ENCODE measurements around the gene NDUFB7.

DNA sequence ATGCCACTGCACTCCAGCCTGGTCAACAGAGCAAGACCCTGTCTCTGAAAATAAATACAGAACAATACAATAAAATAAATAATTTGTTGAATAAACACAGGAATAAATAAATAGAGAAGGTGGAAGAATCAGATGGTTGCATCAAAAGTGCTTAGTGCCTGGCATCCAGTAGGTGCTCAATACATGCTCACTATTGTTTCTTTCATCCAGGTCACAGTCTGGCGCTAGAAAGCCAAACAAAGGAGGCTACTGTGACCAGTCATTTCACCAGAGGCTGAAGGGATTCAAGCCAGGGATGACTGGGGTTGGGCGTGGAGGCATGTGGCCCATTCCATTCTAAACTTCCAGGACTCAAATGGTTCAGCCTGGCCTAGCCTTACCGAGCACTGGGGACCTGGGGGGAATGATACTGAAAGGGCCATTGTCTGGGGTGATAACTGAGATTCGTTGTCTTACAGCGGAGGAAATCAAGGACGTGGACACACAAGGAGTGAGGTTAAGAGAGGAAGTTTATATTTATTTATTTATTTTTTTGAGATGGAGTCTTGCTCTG, 3.6 kb upstream of the NDUFB7 start:
- TF ChIP-seq POLR2A (IDR thresholded peaks at IDR 0.05; ENCODE audit: extremely low read depth, insufficient read length) = no peak
- TF ChIP-seq, protein P1, sequence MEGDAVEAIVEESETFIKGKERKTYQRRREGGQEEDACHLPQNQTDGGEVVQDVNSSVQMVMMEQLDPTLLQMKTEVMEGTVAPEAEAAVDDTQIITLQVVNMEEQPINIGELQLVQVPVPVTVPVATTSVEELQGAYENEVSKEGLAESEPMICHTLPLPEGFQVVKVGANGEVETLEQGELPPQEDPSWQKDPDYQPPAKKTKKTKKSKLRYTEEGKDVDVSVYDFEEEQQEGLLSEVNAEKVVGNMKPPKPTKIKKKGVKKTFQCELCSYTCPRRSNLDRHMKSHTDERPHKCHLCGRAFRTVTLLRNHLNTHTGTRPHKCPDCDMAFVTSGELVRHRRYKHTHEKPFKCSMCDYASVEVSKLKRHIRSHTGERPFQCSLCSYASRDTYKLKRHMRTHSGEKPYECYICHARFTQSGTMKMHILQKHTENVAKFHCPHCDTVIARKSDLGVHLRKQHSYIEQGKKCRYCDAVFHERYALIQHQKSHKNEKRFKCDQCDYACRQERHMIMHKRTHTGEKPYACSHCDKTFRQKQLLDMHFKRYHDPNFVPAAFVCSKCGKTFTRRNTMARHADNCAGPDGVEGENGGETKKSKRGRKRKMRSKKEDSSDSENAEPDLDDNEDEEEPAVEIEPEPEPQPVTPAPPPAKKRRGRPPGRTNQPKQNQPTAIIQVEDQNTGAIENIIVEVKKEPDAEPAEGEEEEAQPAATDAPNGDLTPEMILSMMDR (IDR thresholded peaks at IDR 0.05; ENCODE audit: low read depth, low read length) = no peak
